Liver (tissue), 9 donors: ENCODE data around the gene ZNF865. TPM values are rescaled to one million over a fixed set of nuclear protein-coding genes. Genes with fewer than 3 reads are reported as not detected.

Experiments used
- DNase-seq: peaks from one replicate; pipeline ENCODE4 v3.0.0-alpha.2; 2017; ENCODE audit warnings: low spot score
- H3K27ac ChIP-seq, 2 donors: one replicate each; pipeline ENCODE4 v1.7.0; 2013; ENCODE audit warnings: inconsistent platforms in 2 of 2, low read length in 2 of 2, control low read depth in 1 of 2, low read depth in 1 of 2, mild to moderate bottlenecking in 1 of 2
- H3K27me3 ChIP-seq, 4 donors: one replicate each; pipeline versions ENCODE4 v1.6.1 to v1.7.0; 2013; ENCODE audit warnings: low read length in 3 of 4, inconsistent platforms in 1 of 4, mild to moderate bottlenecking in 1 of 4, moderate library complexity in 1 of 4; ENCODE audit not compliant: control insufficient read depth in 4 of 4, insufficient read depth in 4 of 4
- H3K36me3 ChIP-seq, 4 donors: one replicate each; pipeline versions ENCODE4 v1.6.1 to v1.7.0; 2013; ENCODE audit warnings: low read length in 3 of 4, mild to moderate bottlenecking in 3 of 4, low read depth in 1 of 4, moderate library complexity in 1 of 4; ENCODE audit not compliant: control insufficient read depth in 4 of 4, insufficient read depth in 3 of 4
- H3K4me1 ChIP-seq, 4 donors: one replicate each; pipeline versions ENCODE4 v1.6.1 to v1.7.0; 2013; ENCODE audit warnings: low read length in 3 of 4, mild to moderate bottlenecking in 3 of 4, moderate library complexity in 1 of 4; ENCODE audit not compliant: control insufficient read depth in 4 of 4, insufficient read depth in 4 of 4
- H3K4me3 ChIP-seq, 3 donors: one replicate each; pipeline versions ENCODE4 v1.6.1 to v1.7.0; 2013; ENCODE audit warnings: low read length in 3 of 3, control low read depth in 1 of 3, low read depth in 1 of 3, mild to moderate bottlenecking in 1 of 3
- H3K9ac ChIP-seq, 2 donors: one replicate each; pipeline ENCODE4 v1.7.0; 2013; ENCODE audit warnings: low read length in 2 of 2, mild to moderate bottlenecking in 2 of 2, moderate library complexity in 2 of 2, control low read depth in 1 of 2, low read depth in 1 of 2
- H3K9me3 ChIP-seq, 4 donors: one replicate each; pipeline versions ENCODE4 v1.6.1 to v1.7.0; 2013; ENCODE audit warnings: low read length in 3 of 4; ENCODE audit not compliant: control insufficient read depth in 4 of 4
- CTCF ChIP-seq: fragments of 150-350 bp; IDR thresholded peaks from 2 replicates; pipeline ENCODE4 v1.5.1; 2017; ENCODE audit warnings: improper control_type of control experiment, low read depth, low read length; ENCODE audit not compliant: missing input control
- JUND ChIP-seq, 2 donors: IDR thresholded peaks; 2 replicates each; pipeline ENCODE4 v1.6.1; 2016; ENCODE audit warnings: antibody characterized with exemption in 2 of 2
- NR2F2 ChIP-seq: IDR thresholded peaks from 2 replicates; pipeline ENCODE4 v1.6.1; 2016; ENCODE audit warnings: antibody characterized with exemption
- YY1 ChIP-seq: IDR thresholded peaks from 2 replicates; pipeline ENCODE4 v1.6.1; 2016; ENCODE audit warnings: antibody characterized with exemption, mild to moderate bottlenecking
- WGBS: extraction: QIAGEN DNeasy Blood & Tissue Kit; methylation state at CpG from one replicate; pipeline ENCODE4 v1.1.7; 2013; 5-methylcytosine and 5-hydroxymethylcytosine counted together
- polyA plus RNA-seq, 2 donors: library from polyadenylated mRNA; stranded (reverse) in 1 of 2; unstranded in 1 of 2; fragments of 200-250 nt in 1 of 2; fragments of >200 nt in 1 of 2; fragmentation: Nextera tagmentation in 1 of 2; extraction: Ambion mirVana in 1 of 2; gene quantifications; one replicate each; pipeline versions ENCODE4 v1.2.1 to v1.2.3, GENCODE V29; 2013 to 2015
- total RNA-seq, 2 donors: library from RNA; depleted of rRNA; stranded (reverse); fragments of >200 nt; gene quantifications; one replicate each; pipeline ENCODE4 v1.2.3, GENCODE V29; 2014
- TF ChIP-seq, protein P1 (sequence below): IDR thresholded peaks from 2 replicates; pipeline ENCODE4 v1.6.1; 2016; ENCODE audit warnings: antibody characterized with exemption, mild to moderate bottlenecking
- TF ChIP-seq, protein P2 (sequence below): IDR thresholded peaks from 2 replicates; pipeline ENCODE4 v1.6.1; 2016; ENCODE audit warnings: antibody characterized with exemption
- donor health status: healthy.
- donor health status: healthy.
- donor health status: healthy.
- donor health status: healthy.
- donor health status: healthy.

Gene ZNF865
- total and polyA plus RNA-seq, 4 donors = 0.38 to 3.1 (median 1.6) TPM

DNA sequence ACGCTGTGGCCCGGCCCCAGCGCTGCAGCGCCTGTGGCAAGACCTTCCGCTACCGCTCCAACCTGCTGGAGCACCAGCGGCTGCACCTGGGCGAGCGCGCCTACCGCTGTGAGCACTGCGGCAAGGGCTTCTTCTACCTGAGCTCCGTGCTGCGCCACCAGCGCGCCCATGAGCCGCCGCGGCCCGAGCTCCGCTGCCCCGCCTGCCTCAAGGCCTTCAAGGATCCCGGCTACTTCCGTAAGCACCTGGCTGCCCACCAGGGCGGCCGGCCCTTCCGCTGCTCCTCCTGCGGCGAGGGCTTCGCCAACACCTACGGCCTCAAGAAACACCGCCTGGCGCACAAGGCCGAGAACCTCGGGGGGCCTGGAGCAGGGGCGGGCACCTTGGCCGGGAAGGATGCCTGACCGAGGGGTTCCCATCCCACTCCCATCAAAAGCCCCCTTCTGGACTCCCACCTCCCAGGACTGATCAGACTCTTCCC lies 11.0 kb downstream of the ZNF865 start (continued):
- TF ChIP-seq, protein P1, sequence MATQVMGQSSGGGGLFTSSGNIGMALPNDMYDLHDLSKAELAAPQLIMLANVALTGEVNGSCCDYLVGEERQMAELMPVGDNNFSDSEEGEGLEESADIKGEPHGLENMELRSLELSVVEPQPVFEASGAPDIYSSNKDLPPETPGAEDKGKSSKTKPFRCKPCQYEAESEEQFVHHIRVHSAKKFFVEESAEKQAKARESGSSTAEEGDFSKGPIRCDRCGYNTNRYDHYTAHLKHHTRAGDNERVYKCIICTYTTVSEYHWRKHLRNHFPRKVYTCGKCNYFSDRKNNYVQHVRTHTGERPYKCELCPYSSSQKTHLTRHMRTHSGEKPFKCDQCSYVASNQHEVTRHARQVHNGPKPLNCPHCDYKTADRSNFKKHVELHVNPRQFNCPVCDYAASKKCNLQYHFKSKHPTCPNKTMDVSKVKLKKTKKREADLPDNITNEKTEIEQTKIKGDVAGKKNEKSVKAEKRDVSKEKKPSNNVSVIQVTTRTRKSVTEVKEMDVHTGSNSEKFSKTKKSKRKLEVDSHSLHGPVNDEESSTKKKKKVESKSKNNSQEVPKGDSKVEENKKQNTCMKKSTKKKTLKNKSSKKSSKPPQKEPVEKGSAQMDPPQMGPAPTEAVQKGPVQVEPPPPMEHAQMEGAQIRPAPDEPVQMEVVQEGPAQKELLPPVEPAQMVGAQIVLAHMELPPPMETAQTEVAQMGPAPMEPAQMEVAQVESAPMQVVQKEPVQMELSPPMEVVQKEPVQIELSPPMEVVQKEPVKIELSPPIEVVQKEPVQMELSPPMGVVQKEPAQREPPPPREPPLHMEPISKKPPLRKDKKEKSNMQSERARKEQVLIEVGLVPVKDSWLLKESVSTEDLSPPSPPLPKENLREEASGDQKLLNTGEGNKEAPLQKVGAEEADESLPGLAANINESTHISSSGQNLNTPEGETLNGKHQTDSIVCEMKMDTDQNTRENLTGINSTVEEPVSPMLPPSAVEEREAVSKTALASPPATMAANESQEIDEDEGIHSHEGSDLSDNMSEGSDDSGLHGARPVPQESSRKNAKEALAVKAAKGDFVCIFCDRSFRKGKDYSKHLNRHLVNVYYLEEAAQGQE = no peak

- Histone ChIP-seq H3K4me3 (no peak overlapping the region), H3K36me3 (peaks cover 0 to 20% (median 15%) of the 10 kb centered on the region in 4 donors), H3K4me1 (no peaks in the 10 kb centered on the region), H3K27ac (no peak overlapping the region), H3K27me3 (no peaks in the 10 kb centered on the region), H3K9ac (no peak overlapping the region), H3K9me3 (no peaks in the 10 kb centered on the region)
- TF ChIP-seq JUND (IDR thresholded peaks at IDR 0.05) = no peak
- 94% methylated on average over 8 of the region's 8 CpGs for WGBS
- no peak for DNase-seq
These were observed 12.0 kb downstream of the ZNF865 start for GRCh38 chr19:55617426-55617825.

DNA sequence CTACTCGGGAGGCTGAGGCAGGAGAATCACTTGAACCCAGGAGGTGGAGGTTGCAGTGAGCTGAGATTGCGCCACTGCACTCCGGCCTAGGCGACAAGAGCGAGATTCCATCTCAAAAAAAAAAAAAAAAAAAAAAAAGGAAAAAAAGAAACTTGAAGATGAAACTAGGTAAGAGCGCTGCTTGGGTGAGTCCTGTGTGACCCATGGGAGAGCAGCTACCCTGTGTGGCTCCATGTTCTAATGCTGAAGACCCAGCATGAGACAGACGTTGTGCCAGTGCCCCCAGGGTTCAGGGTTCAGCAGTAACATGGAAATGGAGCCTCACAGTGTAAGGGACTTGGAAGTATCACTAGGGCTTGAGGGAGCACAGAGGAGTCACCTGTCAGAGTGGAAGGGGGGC lies 13.0 kb downstream of the ZNF865 start:
- Histone ChIP-seq H3K27ac (no peak overlapping the region), H3K9me3 (no peaks in the 10 kb centered on the region), H3K4me3 (no peak overlapping the region), H3K4me1 (no peaks in the 10 kb centered on the region), H3K36me3 (peaks cover 0 to 20% (median 15%) of the 10 kb centered on the region in 4 donors), H3K27me3 (no peaks in the 10 kb centered on the region), H3K9ac (no peak overlapping the region)
- WGBS = 86% methylated on average over 7 of the region's 7 CpGs
- DNase-seq = no peak
- no peak for TF ChIP-seq YY1
- no peak for TF ChIP-seq JUND (IDR thresholded peaks at IDR 0.05)
- TF ChIP-seq, protein P2, sequence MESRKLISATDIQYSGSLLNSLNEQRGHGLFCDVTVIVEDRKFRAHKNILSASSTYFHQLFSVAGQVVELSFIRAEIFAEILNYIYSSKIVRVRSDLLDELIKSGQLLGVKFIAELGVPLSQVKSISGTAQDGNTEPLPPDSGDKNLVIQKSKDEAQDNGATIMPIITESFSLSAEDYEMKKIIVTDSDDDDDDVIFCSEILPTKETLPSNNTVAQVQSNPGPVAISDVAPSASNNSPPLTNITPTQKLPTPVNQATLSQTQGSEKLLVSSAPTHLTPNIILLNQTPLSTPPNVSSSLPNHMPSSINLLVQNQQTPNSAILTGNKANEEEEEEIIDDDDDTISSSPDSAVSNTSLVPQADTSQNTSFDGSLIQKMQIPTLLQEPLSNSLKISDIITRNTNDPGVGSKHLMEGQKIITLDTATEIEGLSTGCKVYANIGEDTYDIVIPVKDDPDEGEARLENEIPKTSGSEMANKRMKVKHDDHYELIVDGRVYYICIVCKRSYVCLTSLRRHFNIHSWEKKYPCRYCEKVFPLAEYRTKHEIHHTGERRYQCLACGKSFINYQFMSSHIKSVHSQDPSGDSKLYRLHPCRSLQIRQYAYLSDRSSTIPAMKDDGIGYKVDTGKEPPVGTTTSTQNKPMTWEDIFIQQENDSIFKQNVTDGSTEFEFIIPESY = no peak
- TF ChIP-seq CTCF = no peak
- no peak for TF ChIP-seq NR2F2
- TF ChIP-seq, protein P1 = no peak
